ENCODE results near the gene ROR2.

The ROR2 gene

DNA sequence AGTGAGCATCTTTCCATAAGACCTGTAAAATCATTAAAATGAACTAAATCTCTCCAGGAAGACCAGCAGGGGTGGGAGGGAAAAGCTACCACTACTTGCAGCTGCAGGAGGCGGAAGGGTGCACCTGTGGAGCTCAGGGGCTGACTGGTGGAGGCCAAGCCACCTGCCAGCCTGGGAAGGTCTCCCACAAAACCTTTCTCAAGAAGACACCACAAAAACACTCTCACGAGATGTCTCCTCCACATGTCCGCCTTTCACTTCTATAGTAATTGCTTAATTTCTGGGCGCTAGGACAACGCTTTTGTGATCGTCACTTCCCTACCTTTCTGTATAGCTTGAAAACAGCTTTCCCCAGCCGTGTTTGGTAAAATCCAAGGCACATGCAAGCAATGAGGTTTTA, 114.4 kb downstream of the ROR2 start:
- H3K27me3 ChIP-seq (replicated peaks; ENCODE audit: control insufficient read depth, insufficient read depth, low read length) = no peaks in the 10 kb centered on the region
- no peaks in the 10 kb centered on the region for H3K36me3 ChIP-seq (ENCODE audit: control insufficient read depth, insufficient read depth, low read length, severe bottlenecking)
- no peak overlapping the region for H3K4me3 ChIP-seq (ENCODE audit: low read length)
- no peaks in the 10 kb centered on the region for H3K9me3 ChIP-seq (ENCODE audit: control insufficient read depth, low read length)
- H3K4me1 ChIP-seq (ENCODE audit: control insufficient read depth, insufficient read depth, low read length) = peaks cover 13% of the 10 kb centered on the region
- DNase-seq (ENCODE audit: low read depth) = no peak
- no peak overlapping the region for H3K9ac ChIP-seq (ENCODE audit: low read length)

DNA sequence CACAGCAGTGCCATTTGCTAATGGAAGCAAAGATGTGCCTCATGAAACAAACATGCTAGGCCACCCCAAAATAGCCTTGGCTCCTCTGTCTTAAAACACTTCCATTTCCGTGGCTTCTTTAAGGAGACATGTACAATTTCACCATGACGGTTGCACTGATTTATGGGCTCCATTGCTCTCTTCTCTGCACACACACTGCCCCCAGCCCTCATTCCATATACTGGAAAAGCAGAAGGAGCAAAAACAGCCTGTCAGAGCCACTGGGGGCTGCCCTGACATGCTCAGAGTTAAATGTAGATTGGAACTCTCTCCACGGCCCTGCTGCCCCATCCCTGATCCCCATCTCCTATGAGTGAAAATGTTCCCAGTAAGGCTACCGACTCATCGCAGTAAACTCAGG, 114.8 kb downstream of the ROR2 start:
- Histone ChIP-seq H3K36me3 (ENCODE audit: control insufficient read depth, insufficient read depth, low read length, severe bottlenecking) (no peaks in the 10 kb centered on the region), H3K27me3 (replicated peaks; ENCODE audit: control insufficient read depth, insufficient read depth, low read length) (no peaks in the 10 kb centered on the region), H3K9me3 (ENCODE audit: control insufficient read depth, low read length) (no peaks in the 10 kb centered on the region), H3K4me1 (ENCODE audit: control insufficient read depth, insufficient read depth, low read length) (peaks cover 13% of the 10 kb centered on the region), H3K4me3 (ENCODE audit: low read length) (no peak overlapping the region), H3K9ac (ENCODE audit: low read length) (no peak overlapping the region)
- DNase-seq (ENCODE audit: low read depth) = no peak

DNA sequence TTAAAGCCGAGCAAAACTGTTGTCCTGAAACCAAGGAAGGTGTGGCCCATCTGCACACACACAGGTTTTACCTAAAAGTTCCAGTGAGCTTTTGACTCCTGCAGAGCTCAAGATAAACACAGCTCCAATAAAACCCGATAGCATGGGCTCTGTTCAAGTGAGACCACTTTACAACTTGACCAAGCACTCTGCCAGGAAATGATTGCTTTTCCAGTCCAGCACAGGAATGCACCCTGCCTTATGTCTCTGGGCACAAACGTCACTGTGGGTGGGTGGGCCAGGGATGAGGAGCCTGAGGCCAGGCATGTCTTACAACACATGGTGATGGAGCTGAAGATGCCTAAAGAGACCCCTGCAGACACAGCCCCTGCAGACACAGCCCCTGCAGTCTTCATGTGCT, 115.3 kb downstream of the ROR2 start:
- H3K9me3 ChIP-seq (ENCODE audit: control insufficient read depth, low read length) = no peaks in the 10 kb centered on the region
- no peak for DNase-seq (ENCODE audit: low read depth)
- no peaks in the 10 kb centered on the region for H3K27me3 ChIP-seq (replicated peaks; ENCODE audit: control insufficient read depth, insufficient read depth, low read length)
- H3K4me3 ChIP-seq (ENCODE audit: low read length) = no peak overlapping the region
- H3K9ac ChIP-seq (ENCODE audit: low read length) = no peak overlapping the region
- peaks cover 13% of the 10 kb centered on the region for H3K4me1 ChIP-seq (ENCODE audit: control insufficient read depth, insufficient read depth, low read length)
- H3K36me3 ChIP-seq (ENCODE audit: control insufficient read depth, insufficient read depth, low read length, severe bottlenecking) = no peaks in the 10 kb centered on the region

DNA sequence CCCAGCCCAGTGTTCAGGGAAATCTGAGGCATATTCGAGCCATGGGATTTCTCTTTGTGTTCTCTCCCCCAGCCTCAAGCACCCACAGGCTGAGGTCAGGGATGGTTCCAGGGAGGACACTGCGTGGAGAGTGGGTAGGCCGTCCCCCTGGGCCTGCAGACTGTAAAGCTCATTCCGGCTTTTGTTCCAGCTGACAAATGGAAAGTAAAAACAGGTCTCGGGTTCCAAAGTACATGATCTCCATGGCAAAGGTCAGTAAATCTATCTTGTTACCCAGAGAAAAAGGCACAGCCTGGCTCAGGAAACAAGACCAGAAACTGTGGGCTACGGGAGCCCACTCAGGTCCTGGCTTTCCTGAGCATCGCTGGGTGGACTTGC, 116.2 kb downstream of the ROR2 start:
- no peak overlapping the region for H3K4me3 ChIP-seq (ENCODE audit: low read length)
- DNase-seq (ENCODE audit: low read depth) = no peak
- H3K9me3 ChIP-seq (ENCODE audit: control insufficient read depth, low read length) = no peaks in the 10 kb centered on the region
- peaks cover 12% of the 10 kb centered on the region for H3K4me1 ChIP-seq (ENCODE audit: control insufficient read depth, insufficient read depth, low read length)
- no peak overlapping the region for H3K9ac ChIP-seq (ENCODE audit: low read length)
- H3K36me3 ChIP-seq (ENCODE audit: control insufficient read depth, insufficient read depth, low read length, severe bottlenecking) = no peaks in the 10 kb centered on the region
- H3K27me3 ChIP-seq (replicated peaks; ENCODE audit: control insufficient read depth, insufficient read depth, low read length) = no peaks in the 10 kb centered on the region

DNA sequence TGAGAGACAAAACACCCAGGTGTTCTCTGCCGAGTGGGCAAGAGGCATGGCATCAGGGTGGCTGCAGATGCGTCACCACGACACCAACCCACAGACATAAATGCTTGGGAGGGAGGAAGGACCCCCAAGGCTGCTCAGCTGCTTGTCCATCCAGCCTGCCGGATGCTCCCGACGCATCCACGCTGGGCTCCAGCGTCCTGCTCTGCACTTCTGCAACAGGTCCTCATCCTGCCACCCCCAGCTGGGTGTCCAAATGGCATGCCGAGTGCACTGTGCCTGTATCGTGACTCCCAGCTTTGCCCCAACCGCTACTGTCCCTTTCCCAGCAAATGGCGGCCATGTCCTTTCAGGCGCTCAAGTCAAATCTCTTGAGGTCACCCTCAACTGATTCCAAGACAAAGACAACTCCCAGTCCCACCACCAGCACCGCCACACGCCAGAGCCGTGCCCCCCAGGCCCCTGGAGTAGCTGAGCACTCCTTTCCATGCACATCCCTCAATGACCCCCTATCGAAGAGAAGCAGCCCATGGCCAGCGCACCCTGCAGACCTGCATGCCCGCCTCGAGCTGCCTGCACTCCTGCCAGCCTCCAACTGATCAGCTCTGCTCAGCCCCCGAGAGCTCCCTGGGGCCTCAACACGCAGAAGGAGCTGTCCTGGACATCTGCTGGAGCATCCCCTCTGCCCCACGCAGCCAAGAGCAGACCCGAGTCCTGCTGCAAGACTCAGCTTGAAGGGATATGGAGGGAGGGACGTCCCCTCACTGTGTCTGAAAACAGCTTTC, 116.7 kb downstream of the ROR2 start:
- H3K4me3 ChIP-seq (ENCODE audit: low read length) = no peak overlapping the region
- H3K9ac ChIP-seq (ENCODE audit: low read length) = no peak overlapping the region
- peaks cover 6% of the 10 kb centered on the region for H3K4me1 ChIP-seq (ENCODE audit: control insufficient read depth, insufficient read depth, low read length)
- H3K27me3 ChIP-seq (replicated peaks; ENCODE audit: control insufficient read depth, insufficient read depth, low read length) = no peaks in the 10 kb centered on the region
- no peaks in the 10 kb centered on the region for H3K36me3 ChIP-seq (ENCODE audit: control insufficient read depth, insufficient read depth, low read length, severe bottlenecking)
- H3K9me3 ChIP-seq (ENCODE audit: control insufficient read depth, low read length) = no peaks in the 10 kb centered on the region
- DNase-seq (ENCODE audit: low read depth) = no peak

DNA sequence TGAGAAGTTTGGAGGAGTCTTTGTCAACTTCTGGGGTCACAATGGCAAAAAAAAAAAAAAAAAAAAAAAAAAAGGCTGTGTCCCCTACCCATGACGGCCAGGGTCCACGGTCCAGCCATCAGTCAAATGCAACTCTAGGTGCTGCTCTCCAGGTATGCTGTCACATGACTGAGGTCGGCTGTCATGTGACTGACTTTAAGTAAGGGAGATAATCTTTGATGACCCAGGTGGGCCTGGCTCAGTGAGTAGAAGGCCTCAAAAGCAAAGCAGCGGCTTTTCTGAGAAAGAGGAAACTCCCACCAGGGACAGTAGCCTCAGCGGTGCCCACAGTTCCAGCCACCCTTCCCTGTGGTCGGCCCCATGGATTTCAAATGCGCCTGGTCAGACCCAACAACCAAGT, 117.7 kb downstream of the ROR2 start:
- H3K4me3 ChIP-seq (ENCODE audit: low read length) = no peak overlapping the region

DNA sequence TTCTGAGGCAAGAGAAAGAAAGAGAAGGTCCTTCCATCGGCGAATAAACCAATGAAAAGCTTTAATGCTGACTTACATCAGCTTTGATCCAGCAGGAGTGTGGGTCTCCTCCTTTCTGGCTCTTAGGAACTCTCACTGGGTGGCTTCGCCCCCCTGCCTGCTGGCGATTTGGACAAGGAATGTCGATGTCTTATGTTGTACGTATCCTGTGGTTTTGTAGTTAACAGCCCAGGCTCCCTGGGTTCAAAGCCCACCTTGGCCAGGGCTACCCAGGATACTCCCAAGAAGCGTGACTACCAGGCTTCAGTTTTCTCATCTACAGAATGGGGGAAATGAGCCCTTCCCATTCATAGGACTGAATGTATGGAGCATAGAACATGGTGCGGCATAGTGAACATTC, 124.2 kb downstream of the ROR2 start:
- peaks cover 4% of the 10 kb centered on the region for H3K9me3 ChIP-seq (ENCODE audit: control insufficient read depth, low read length)
- H3K27me3 ChIP-seq (replicated peaks; ENCODE audit: control insufficient read depth, insufficient read depth, low read length) = no peaks in the 10 kb centered on the region
- H3K4me3 ChIP-seq (ENCODE audit: low read length) = no peak overlapping the region
- DNase-seq (ENCODE audit: low read depth) = no peak
- H3K36me3 ChIP-seq (ENCODE audit: control insufficient read depth, insufficient read depth, low read length, severe bottlenecking) = no peaks in the 10 kb centered on the region
- H3K9ac ChIP-seq (ENCODE audit: low read length) = no peak overlapping the region
- peaks cover 30% of the 10 kb centered on the region for H3K4me1 ChIP-seq (ENCODE audit: control insufficient read depth, insufficient read depth, low read length)

More for the DNA sequence above, 117.7 kb downstream of the ROR2 start:
- no peaks in the 10 kb centered on the region for H3K27me3 ChIP-seq (replicated peaks; ENCODE audit: control insufficient read depth, insufficient read depth, low read length)
- DNase-seq (ENCODE audit: low read depth) = no peak
- no peaks in the 10 kb centered on the region for H3K4me1 ChIP-seq (ENCODE audit: control insufficient read depth, insufficient read depth, low read length)
- H3K36me3 ChIP-seq (ENCODE audit: control insufficient read depth, insufficient read depth, low read length, severe bottlenecking) = no peaks in the 10 kb centered on the region
- H3K9ac ChIP-seq (ENCODE audit: low read length) = no peak overlapping the region
- H3K9me3 ChIP-seq (ENCODE audit: control insufficient read depth, low read length) = no peaks in the 10 kb centered on the region

DNA sequence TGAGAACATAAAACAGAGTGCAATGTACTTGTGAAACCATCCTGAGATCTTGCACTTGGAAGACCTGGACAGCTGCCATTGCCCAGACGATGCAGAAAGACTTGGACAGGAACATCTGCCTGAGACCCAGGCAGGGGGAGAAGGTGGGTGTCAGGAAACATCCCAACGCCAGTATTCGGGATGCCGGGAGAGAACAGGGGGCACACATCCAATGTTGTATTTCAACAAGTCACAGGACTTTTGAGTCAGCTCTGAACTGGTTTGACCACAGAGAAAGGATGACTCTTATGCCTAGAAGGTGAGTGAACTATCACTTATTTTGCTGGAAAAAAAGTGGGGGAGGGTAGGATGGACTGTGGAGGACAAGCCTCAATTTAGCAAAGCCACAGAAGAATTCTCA, 124.6 kb downstream of the ROR2 start:
- peak; percentile 45 for DNase-seq (ENCODE audit: low read depth)
- no peaks in the 10 kb centered on the region for H3K27me3 ChIP-seq (replicated peaks; ENCODE audit: control insufficient read depth, insufficient read depth, low read length)
- H3K9ac ChIP-seq (ENCODE audit: low read length) = peak overlapping the region; percentile 60
- H3K4me3 ChIP-seq (ENCODE audit: low read length) = peak overlapping the region; percentile 61
- no peaks in the 10 kb centered on the region for H3K36me3 ChIP-seq (ENCODE audit: control insufficient read depth, insufficient read depth, low read length, severe bottlenecking)
- peaks cover 30% of the 10 kb centered on the region for H3K4me1 ChIP-seq (ENCODE audit: control insufficient read depth, insufficient read depth, low read length)
- peaks cover 4% of the 10 kb centered on the region for H3K9me3 ChIP-seq (ENCODE audit: control insufficient read depth, low read length)

DNA sequence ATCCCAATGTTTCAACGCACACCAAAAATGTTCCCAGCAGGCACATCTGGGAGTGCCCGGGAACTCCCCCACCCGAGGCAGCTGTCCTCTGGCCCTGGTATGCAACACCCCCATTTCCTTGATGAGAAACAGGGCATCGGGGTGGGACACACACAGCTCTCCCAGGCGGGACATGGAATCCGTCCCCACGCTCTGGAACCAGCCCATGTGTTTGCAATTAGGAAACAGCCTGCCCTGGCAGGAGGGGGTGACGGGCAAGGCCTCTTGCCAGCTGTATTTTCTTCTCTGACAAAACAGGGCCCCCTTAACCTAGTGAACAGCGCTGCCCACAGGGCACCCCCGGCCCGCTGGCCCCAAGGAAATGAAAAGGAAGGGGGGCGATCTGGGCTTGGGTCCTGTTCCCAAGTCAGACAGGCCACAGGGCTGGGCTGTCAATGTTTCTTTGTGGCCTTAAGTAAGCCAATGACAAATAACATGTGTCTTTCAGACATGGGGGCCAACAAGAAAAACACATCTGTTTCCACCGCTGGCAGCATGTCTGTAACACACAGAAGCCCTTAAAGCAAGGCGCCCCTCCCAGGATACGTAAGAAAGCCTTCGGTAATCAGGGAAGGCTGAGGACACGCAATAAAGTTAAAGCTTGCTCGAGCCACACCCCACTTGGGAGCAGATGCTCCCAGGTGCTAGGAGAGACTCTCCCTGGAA, 125.3 kb downstream of the ROR2 start:
- peak; percentile 89 for DNase-seq (ENCODE audit: low read depth)
- H3K4me3 ChIP-seq (ENCODE audit: low read length) = peak overlapping the region; percentile 61
- H3K9me3 ChIP-seq (ENCODE audit: control insufficient read depth, low read length) = peaks cover 4% of the 10 kb centered on the region
- peak overlapping the region; percentile 60 for H3K9ac ChIP-seq (ENCODE audit: low read length)
- no peaks in the 10 kb centered on the region for H3K27me3 ChIP-seq (replicated peaks; ENCODE audit: control insufficient read depth, insufficient read depth, low read length)
- peaks cover 30% of the 10 kb centered on the region for H3K4me1 ChIP-seq (ENCODE audit: control insufficient read depth, insufficient read depth, low read length)
- H3K36me3 ChIP-seq (ENCODE audit: control insufficient read depth, insufficient read depth, low read length, severe bottlenecking) = no peaks in the 10 kb centered on the region

DNA sequence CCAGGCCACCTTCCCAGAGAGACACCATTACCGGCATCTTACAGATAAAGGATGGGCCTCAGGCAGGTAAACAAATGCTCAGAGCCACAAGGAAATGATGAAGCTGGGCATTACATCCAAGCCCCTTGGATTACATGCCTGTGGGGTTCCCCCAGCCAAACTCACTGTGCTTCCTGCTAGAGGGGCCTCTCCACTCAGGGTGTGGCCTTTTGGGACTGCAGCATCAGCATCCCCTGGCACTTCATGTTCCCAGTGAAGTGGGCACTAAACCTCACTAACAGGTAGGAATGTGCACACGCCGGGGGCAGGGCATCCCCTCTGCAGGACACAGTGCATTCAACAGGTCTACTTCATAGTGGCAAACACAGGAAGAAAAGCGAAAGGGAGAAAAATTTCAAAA, 125.9 kb downstream of the ROR2 start:
- no peaks in the 10 kb centered on the region for H3K36me3 ChIP-seq (ENCODE audit: control insufficient read depth, insufficient read depth, low read length, severe bottlenecking)
- H3K9ac ChIP-seq (ENCODE audit: low read length) = peak overlapping the region; percentile 60
- no peak for DNase-seq (ENCODE audit: low read depth)
- peaks cover 4% of the 10 kb centered on the region for H3K9me3 ChIP-seq (ENCODE audit: control insufficient read depth, low read length)
- H3K27me3 ChIP-seq (replicated peaks; ENCODE audit: control insufficient read depth, insufficient read depth, low read length) = no peaks in the 10 kb centered on the region
- H3K4me1 ChIP-seq (ENCODE audit: control insufficient read depth, insufficient read depth, low read length) = peaks cover 30% of the 10 kb centered on the region
- peak overlapping the region; percentile 61 for H3K4me3 ChIP-seq (ENCODE audit: low read length)

DNA sequence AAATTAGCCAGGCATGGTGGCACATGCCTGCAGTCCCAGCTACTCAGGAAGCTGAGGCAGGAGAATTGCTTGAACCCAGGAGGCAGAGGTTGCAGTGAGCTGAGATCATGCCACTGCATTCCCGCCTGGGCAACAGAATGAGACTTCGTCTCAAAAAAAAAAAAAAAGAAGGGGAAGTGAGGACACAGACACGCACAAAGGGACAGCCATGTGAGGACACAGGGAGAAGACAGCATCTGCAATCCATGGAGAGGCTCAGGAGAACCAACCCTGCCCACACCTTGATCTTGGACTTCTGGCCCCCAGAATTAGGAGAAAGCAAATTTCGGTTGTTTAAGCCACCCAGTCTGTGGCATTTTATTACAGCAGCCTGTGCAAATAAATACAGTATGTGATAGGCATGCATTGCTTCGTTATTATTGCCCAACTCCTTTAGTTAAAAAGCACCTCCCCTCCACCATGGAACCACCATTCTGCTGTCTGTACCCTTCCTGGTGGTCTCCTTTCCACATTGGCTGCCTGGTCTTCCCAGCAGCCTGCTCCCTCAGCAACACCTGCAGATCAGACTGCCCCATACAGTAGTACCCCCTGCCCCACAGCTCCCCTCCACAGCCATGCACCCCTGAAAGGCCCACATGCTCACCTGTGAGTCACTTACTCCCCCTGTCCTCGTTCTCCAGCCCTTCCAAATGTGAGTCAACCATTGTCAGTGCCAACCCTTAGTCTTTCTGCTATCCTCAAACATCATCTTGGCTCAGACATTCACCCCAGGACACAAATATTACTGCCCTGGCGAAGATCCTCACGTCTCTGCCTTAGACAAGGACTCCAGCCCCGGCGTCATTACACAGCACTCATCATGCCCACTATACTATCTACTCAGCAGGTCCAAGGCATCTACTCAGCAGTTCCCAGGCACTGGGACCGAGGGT, 128.8 kb downstream of the ROR2 start:
- DNase-seq (ENCODE audit: low read depth) = peak; percentile 34
- H3K9ac ChIP-seq (ENCODE audit: low read length) = no peak overlapping the region
- H3K4me3 ChIP-seq (ENCODE audit: low read length) = no peak overlapping the region
- H3K9me3 ChIP-seq (ENCODE audit: control insufficient read depth, low read length) = peaks cover 4% of the 10 kb centered on the region
- H3K27me3 ChIP-seq (replicated peaks; ENCODE audit: control insufficient read depth, insufficient read depth, low read length) = no peaks in the 10 kb centered on the region
- H3K36me3 ChIP-seq (ENCODE audit: control insufficient read depth, insufficient read depth, low read length, severe bottlenecking) = no peaks in the 10 kb centered on the region
- peaks cover 45% of the 10 kb centered on the region for H3K4me1 ChIP-seq (ENCODE audit: control insufficient read depth, insufficient read depth, low read length)

All from adipocyte (in vitro differentiated cells).